Tibial artery (tissue), 4 donors: Measurements from ENCODE around the gene PLXNB3.

Source experiments
- DNase-seq, 2 donors: peaks; one replicate each; pipeline ENCODE4 v3.0.0-alpha.2; 2019
- H3K27ac ChIP-seq, 2 donors: fragments of 200-600 bp; sonication (generic) in 1 of 2; 1 replicate in 1 of 2; 2 replicates in 1 of 2; pipeline ENCODE4 v1.5.1; 2018 to 2019; ENCODE audit warnings: mild to moderate bottlenecking in 1 of 2
- H3K27me3 ChIP-seq, 2 donors: fragments of 200-600 bp; sonication (generic) in 1 of 2; one replicate each; pipeline versions ENCODE4 v1.5.1 to v1.6.0; 2016 to 2019
- H3K36me3 ChIP-seq, 3 donors: fragments of 200-600 bp; sonication (generic) in 2 of 3; one replicate each; pipeline ENCODE4 v1.5.1; 2016 to 2019; ENCODE audit warnings: mild to moderate bottlenecking in 2 of 3
- H3K4me1 ChIP-seq, 4 donors: fragments of 200-600 bp; sonication (generic) in 2 of 4; 1 replicate in 3 of 4; 2 replicates in 1 of 4; pipeline ENCODE4 v1.5.1; 2016 to 2019
- H3K4me3 ChIP-seq, 2 donors: fragments of 200-600 bp; sonication (generic) in 1 of 2; 1 replicate in 1 of 2; 2 replicates in 1 of 2; pipeline ENCODE4 v1.5.1; 2018 to 2019; ENCODE audit warnings: mild to moderate bottlenecking in 2 of 2
- H3K9me3 ChIP-seq, 3 donors: fragments of 200-600 bp; sonication (generic) in 1 of 3; one replicate each; pipeline ENCODE4 v1.5.1; 2016 to 2019
- intact Hi-C: fragments of 100-400 bp; cut with DNase I; formaldehyde crosslinking; loops from one replicate; pipeline ENCODE4 v1.15.0; 2023; ENCODE audit warnings: low total_unique reads
- TF ChIP-seq, protein P1 (sequence below), 2 experiments: fragments of 200-600 bp in 1 of 2; fragments of 450-650 bp in 1 of 2; IDR thresholded peaks; one replicate each; pipeline ENCODE4 v1.5.1; 2017 to 2019; ENCODE audit warnings: antibody characterized with exemption in 2 of 2, mild to moderate bottlenecking in 1 of 2, moderate library complexity in 1 of 2

Gene PLXNB3

DNA sequence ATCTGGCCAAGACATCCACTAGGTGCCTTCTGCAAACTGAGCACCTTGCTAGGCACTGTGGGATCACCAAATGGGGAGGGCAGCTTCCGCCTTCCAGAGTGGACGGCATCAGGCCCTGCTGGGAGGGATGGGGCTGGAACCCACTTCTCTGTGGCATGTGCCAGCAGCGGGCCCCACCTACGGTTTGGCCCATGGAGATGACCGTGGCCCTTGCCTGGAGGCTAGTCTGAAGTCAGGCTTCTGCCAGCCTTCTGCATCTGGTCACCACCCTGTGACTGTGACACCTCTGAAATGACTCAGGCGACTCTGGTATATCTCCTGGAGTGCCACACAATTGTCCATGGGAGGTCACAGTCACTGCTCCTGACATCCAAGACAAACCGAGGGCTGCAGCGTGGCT lies 37.6 kb downstream of the PLXNB3 start:
- Histone ChIP-seq H3K4me3 (no peak overlapping the region), H3K4me1 (peaks cover 0 to 22% (median 5%) of the 10 kb centered on the region in 4 donors), H3K36me3 (peaks cover 4 to 34% (median 21%) of the 10 kb centered on the region in 3 donors), H3K27ac (no peak overlapping the region), H3K9me3 (peaks cover 0 to 9% (median 3%) of the 10 kb centered on the region in 3 donors), H3K27me3 (no peaks in the 10 kb centered on the region)
- intact Hi-C loops, result no loop called here
- no peak for DNase-seq
- TF ChIP-seq, protein P1, sequence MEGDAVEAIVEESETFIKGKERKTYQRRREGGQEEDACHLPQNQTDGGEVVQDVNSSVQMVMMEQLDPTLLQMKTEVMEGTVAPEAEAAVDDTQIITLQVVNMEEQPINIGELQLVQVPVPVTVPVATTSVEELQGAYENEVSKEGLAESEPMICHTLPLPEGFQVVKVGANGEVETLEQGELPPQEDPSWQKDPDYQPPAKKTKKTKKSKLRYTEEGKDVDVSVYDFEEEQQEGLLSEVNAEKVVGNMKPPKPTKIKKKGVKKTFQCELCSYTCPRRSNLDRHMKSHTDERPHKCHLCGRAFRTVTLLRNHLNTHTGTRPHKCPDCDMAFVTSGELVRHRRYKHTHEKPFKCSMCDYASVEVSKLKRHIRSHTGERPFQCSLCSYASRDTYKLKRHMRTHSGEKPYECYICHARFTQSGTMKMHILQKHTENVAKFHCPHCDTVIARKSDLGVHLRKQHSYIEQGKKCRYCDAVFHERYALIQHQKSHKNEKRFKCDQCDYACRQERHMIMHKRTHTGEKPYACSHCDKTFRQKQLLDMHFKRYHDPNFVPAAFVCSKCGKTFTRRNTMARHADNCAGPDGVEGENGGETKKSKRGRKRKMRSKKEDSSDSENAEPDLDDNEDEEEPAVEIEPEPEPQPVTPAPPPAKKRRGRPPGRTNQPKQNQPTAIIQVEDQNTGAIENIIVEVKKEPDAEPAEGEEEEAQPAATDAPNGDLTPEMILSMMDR (IDR thresholded peaks at IDR 0.05), result no peak

DNA sequence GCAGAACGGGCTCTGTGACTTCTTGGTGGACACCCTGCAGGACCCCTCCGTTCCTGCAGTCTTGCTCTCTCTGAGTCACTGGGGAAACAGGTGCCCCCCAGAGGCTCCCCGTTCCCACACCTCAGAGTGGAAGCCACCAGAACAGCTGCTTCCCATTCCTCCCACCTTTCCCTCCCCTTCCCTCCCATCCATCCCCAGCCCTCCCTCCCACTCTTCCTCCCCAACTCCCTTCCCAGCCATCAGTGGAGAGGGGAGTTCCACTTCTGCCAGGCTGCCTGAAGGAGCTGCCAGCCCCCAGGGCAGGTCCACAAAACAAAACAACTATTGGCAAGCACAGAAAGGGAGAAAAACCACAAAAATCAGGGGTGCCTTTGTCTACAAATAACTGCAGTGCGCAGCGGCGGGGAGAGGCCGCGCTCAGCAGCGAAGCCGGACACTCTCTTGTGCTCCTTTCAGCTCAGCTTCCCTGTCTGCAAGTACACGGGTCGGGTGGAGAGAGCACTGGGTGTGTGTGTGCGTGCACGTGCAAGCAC lies 38.5 kb downstream of the PLXNB3 start:
- H3K4me3 ChIP-seq, result no peak overlapping the region
- no peak for DNase-seq
- TF ChIP-seq, protein P1 (IDR thresholded peaks at IDR 0.05), result no peak
- peaks cover 0 to 3% (median 0%) of the 10 kb centered on the region in 3 donors for H3K9me3 ChIP-seq
- intact Hi-C loops, result no loop called here
- no peaks in the 10 kb centered on the region for H3K27me3 ChIP-seq
- H3K4me1 ChIP-seq, result peaks cover 0 to 19% (median 4%) of the 10 kb centered on the region in 4 donors
- H3K36me3 ChIP-seq, result peaks cover 4 to 25% (median 14%) of the 10 kb centered on the region in 3 donors
- no peak overlapping the region for H3K27ac ChIP-seq

DNA sequence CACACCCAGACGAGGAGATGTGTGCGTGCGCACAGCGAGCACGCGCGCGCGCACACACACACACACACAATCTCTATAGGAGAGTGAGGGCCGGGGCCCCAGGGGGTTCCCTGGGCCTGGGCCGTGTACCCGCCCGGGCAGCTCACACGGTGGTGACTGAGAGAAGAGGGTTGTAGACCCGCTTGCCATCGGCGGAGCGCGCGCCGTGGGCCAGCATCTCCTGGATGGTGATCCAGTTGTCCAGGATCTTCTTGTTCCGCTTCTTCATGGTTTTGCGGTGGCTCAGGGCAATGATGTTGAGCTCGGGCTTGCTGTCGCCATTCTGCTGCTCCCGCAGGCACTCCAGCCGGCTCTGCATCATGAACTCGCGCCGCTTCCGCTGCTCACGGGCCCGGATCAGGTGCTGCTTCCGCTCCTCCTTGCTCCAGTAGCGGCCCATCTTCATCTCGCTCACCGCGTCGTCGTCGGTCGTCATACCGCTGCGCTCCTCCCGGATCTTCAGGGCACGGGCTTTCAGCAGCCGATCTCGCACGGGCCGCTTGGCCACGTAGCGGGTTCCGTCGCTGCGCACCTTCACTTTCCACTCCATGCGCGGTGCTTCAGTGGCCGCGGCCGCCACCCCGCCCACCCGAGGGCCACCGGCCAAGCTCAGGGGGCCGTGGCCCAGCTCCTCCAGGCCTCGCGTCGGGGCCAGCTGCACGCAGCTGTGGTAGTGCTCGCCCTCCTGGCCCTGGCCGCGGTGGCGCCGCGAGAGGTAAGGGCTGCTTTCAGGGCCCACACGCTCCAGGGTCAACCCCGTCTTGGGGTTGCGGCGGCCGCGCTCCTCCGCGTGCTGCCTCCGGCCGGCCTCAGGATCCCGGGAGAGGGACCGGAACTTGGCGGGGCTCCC lies 39.4 kb downstream of the PLXNB3 start:
- TF ChIP-seq, protein P1 (IDR thresholded peaks at IDR 0.05), result no peak
- H3K9me3 ChIP-seq, result no peaks in the 10 kb centered on the region
- no peak overlapping the region for H3K27ac ChIP-seq
- H3K36me3 ChIP-seq, result peaks cover 0 to 16% (median 5%) of the 10 kb centered on the region in 3 donors
- H3K27me3 ChIP-seq, result no peaks in the 10 kb centered on the region
- peaks cover 0 to 19% (median 4%) of the 10 kb centered on the region in 4 donors for H3K4me1 ChIP-seq
- intact Hi-C loops, result no loop called here
- no peak overlapping the region for H3K4me3 ChIP-seq
- no peak for DNase-seq

DNA sequence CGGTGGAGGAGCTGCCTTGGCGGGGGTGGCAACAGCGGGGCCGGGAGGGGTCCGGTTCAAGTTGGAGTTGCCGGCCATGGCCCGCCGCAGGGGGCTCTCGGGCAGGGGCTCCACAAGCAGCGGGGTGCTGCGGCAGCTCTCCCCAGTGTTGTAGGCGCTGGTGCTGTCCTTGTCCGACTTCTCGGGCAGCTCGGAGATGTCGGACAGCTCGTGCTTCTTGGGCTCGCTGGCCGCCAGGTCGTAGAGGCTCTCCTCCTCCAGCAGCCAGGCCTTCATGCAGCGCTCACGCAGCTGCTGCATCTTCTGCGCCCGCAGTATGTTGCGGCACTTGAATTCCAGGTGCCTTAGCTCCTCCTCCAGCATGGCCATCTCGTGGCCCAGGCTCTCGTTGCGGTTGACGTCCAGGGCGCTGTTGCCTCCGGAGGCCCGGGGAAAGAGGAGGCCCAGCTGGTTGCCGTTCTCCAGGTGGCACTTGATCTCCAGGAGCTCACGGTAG lies 40.1 kb downstream of the PLXNB3 start:
- TF ChIP-seq, protein P1 (IDR thresholded peaks at IDR 0.05), result no peak
- Histone ChIP-seq H3K4me1 (peaks cover 0 to 17% (median 4%) of the 10 kb centered on the region in 4 donors), H3K4me3 (no peak overlapping the region), H3K36me3 (peaks cover 0 to 9% (median 0%) of the 10 kb centered on the region in 3 donors), H3K9me3 (no peaks in the 10 kb centered on the region), H3K27me3 (no peaks in the 10 kb centered on the region), H3K27ac (no peak overlapping the region)
- intact Hi-C loops, result no loop called here
- no peak for DNase-seq

- intact Hi-C loops, result no loop called here
- Histone ChIP-seq H3K4me3 (no peak overlapping the region), H3K4me1 (peaks cover 0 to 12% (median 3%) of the 10 kb centered on the region in 4 donors), H3K36me3 (peaks cover 0 to 8% (median 0%) of the 10 kb centered on the region in 3 donors), H3K9me3 (no peaks in the 10 kb centered on the region), H3K27ac (no peak overlapping the region), H3K27me3 (no peaks in the 10 kb centered on the region)
- TF ChIP-seq, protein P1 (IDR thresholded peaks at IDR 0.05), result no peak
- no peak for DNase-seq
Measured at GRCh38 chrX:153804621-153805020, 40.6 kb downstream of the PLXNB3 start.
